ENCODE measurements around the gene SEC63.

DNA sequence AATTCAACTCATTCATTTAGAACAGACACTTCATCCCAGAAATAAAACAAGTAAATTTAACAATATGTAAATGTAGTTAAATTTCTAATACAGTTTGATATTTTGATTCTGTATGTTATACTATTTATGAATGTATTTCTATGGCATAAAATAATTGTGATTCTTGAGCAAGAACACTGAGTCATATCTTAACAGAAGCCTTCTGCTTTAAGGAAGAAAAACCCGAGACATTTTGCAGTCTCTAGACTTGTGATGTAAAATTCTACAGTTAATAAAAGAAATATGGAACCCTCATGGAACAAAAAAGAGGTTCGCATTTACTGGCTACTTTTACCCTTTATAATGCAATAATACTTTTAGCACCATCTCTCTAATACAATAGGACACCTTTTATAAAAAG is 86.0 kb downstream of the SEC63 start:
- TF ChIP-seq POLR2AphosphoS5 (IDR thresholded peaks at IDR 0.05) (no peak), EP300 (IDR thresholded peaks at IDR 0.05) (no peak), POLR2A (IDR thresholded peaks at IDR 0.05; ENCODE audit: low read depth) (no peak)
- TF ChIP-seq, protein P1, sequence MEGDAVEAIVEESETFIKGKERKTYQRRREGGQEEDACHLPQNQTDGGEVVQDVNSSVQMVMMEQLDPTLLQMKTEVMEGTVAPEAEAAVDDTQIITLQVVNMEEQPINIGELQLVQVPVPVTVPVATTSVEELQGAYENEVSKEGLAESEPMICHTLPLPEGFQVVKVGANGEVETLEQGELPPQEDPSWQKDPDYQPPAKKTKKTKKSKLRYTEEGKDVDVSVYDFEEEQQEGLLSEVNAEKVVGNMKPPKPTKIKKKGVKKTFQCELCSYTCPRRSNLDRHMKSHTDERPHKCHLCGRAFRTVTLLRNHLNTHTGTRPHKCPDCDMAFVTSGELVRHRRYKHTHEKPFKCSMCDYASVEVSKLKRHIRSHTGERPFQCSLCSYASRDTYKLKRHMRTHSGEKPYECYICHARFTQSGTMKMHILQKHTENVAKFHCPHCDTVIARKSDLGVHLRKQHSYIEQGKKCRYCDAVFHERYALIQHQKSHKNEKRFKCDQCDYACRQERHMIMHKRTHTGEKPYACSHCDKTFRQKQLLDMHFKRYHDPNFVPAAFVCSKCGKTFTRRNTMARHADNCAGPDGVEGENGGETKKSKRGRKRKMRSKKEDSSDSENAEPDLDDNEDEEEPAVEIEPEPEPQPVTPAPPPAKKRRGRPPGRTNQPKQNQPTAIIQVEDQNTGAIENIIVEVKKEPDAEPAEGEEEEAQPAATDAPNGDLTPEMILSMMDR (IDR thresholded peaks at IDR 0.05): no peak

Data from esophagus muscularis mucosa (tissue), 4 donors.